Trophoblast cell (in vitro differentiated cells and primary cell): ENCODE measurements around the gene PPT2.

Source experiments
- DNase-seq, 2 donors: peaks; one replicate each; pipeline ENCODE4 v3.0.0-alpha.2; 2016
- H2AFZ ChIP-seq: 2 replicates; pipeline ENCODE4 v1.6.1; 2013; ENCODE audit warnings: low read length, moderate library complexity, mild to moderate bottlenecking; ENCODE audit not compliant: insufficient read depth, poor library complexity
- H2AK5ac ChIP-seq: 2 replicates; pipeline ENCODE4 v1.6.1; 2013; ENCODE audit warnings: mild to moderate bottlenecking, low read length
- H2BK120ac ChIP-seq: 2 replicates; pipeline ENCODE4 v1.6.1; 2013; ENCODE audit warnings: low read length, mild to moderate bottlenecking, moderate library complexity; ENCODE audit not compliant: insufficient read depth, poor library complexity
- H2BK12ac ChIP-seq: 2 replicates; pipeline ENCODE4 v1.6.1; 2013; ENCODE audit warnings: mild to moderate bottlenecking, low read length, moderate library complexity
- H2BK5ac ChIP-seq: 2 replicates; pipeline ENCODE4 v1.6.1; 2013; ENCODE audit warnings: low read length, low read depth, moderate library complexity, mild to moderate bottlenecking; ENCODE audit not compliant: poor library complexity
- H3K14ac ChIP-seq: 2 replicates; pipeline ENCODE4 v1.6.1; 2013; ENCODE audit warnings: mild to moderate bottlenecking, low read length
- H3K18ac ChIP-seq: 2 replicates; pipeline ENCODE4 v1.6.1; 2013; ENCODE audit warnings: mild to moderate bottlenecking, low read length
- H3K23ac ChIP-seq: 2 replicates; pipeline ENCODE4 v1.6.1; 2013; ENCODE audit warnings: low read length
- H3K27ac ChIP-seq: 2 replicates; pipeline ENCODE4 v1.5.1; 2013; ENCODE audit warnings: low read depth, mild to moderate bottlenecking, inconsistent platforms, low read length, moderate library complexity
- H3K27me3 ChIP-seq: 2 replicates; pipeline ENCODE4 v1.6.1; 2013; ENCODE audit warnings: inconsistent platforms, mild to moderate bottlenecking, low read length, moderate library complexity; ENCODE audit not compliant: insufficient read depth
- H3K36me3 ChIP-seq, 2 experiments: 1 replicate in 1 of 2; 2 replicates in 1 of 2; pipeline ENCODE4 v1.6.1; 2013; ENCODE audit warnings: low read length in 2 of 2, mild to moderate bottlenecking in 2 of 2, moderate library complexity in 1 of 2; ENCODE audit not compliant: insufficient read depth in 2 of 2, control insufficient read depth in 1 of 2
- H3K4ac ChIP-seq: 2 replicates; pipeline ENCODE4 v1.6.1; 2013; ENCODE audit warnings: low read depth, mild to moderate bottlenecking, low read length, moderate library complexity
- H3K4me1 ChIP-seq, 2 experiments: 1 replicate in 1 of 2; 2 replicates in 1 of 2; pipeline ENCODE4 v1.6.1; 2013; ENCODE audit warnings: low read length in 2 of 2, mild to moderate bottlenecking in 2 of 2, moderate library complexity in 1 of 2; ENCODE audit not compliant: insufficient read depth in 2 of 2, control insufficient read depth in 1 of 2
- H3K4me2 ChIP-seq: 2 replicates; pipeline ENCODE4 v1.6.1; 2013; ENCODE audit warnings: inconsistent platforms, mild to moderate bottlenecking, low read length, moderate library complexity
- H3K4me3 ChIP-seq: 2 replicates; pipeline ENCODE4 v1.5.1; 2013; ENCODE audit warnings: mild to moderate bottlenecking, low read depth, low read length, inconsistent platforms
- H3K79me1 ChIP-seq: one replicate; pipeline ENCODE4 v1.6.1; 2013; ENCODE audit warnings: low read length
- H3K79me2 ChIP-seq: 2 replicates; pipeline ENCODE4 v1.6.1; 2013; ENCODE audit warnings: low read length, mild to moderate bottlenecking; ENCODE audit not compliant: control insufficient read depth, insufficient read depth, poor library complexity
- H3K9ac ChIP-seq: 2 replicates; pipeline ENCODE4 v1.6.1; 2013; ENCODE audit warnings: mild to moderate bottlenecking, low read length
- H3K9me3 ChIP-seq: 2 replicates; pipeline ENCODE4 v1.6.1; 2013; ENCODE audit warnings: low read depth, mild to moderate bottlenecking, control low read depth, inconsistent platforms, low read length; ENCODE audit not compliant: insufficient read depth
- H4K12ac ChIP-seq: 2 replicates; pipeline ENCODE4 v1.6.1; 2013; ENCODE audit warnings: low read depth, mild to moderate bottlenecking, low read length, moderate library complexity
- H4K8ac ChIP-seq: 2 replicates; pipeline ENCODE4 v1.6.1; 2013; ENCODE audit warnings: low read depth, mild to moderate bottlenecking, low read length, moderate library complexity
- H4K91ac ChIP-seq: one replicate; pipeline ENCODE4 v1.6.1; 2013; ENCODE audit warnings: low read depth, mild to moderate bottlenecking, low read length, moderate library complexity
- WGBS: extraction: QIAGEN DNeasy Blood & Tissue Kit; methylation state at CpG from one replicate; pipeline ENCODE4 v1.1.7; 2013; ENCODE audit warnings: missing lambda C conversion rate; ENCODE audit not compliant: insufficient read length, insufficient coverage; ENCODE audit errors: extremely low coverage; 5-methylcytosine and 5-hydroxymethylcytosine counted together

The PPT2 gene

GRCh38 chr6:32202186-32202585, 48.2 kb downstream of the PPT2 start:
- no peak overlapping the region for H4K8ac ChIP-seq
- H2AFZ ChIP-seq: no peak overlapping the region
- no peak overlapping the region for H3K4ac ChIP-seq
- no peaks in the 10 kb centered on the region for H3K36me3 ChIP-seq
- no peak overlapping the region for H3K27ac ChIP-seq
- H3K18ac ChIP-seq: no peak overlapping the region
- H3K4me1 ChIP-seq: no peaks in the 10 kb centered on the region
- no peak overlapping the region for H2BK12ac ChIP-seq
- DNase-seq: no peak
- WGBS: no CpG with 5 or more reads among the region's 9 CpGs
- no peak overlapping the region for H3K9ac ChIP-seq
- no peak overlapping the region for H3K4me2 ChIP-seq
- no peak overlapping the region for H4K12ac ChIP-seq
- no peaks in the 10 kb centered on the region for H3K79me1 ChIP-seq
- H3K23ac ChIP-seq: no peak overlapping the region
- H3K79me2 ChIP-seq: no peaks in the 10 kb centered on the region
- H2BK120ac ChIP-seq: no peak overlapping the region
- H3K14ac ChIP-seq: no peak overlapping the region
- H2AK5ac ChIP-seq: no peak overlapping the region
- H2BK5ac ChIP-seq: no peak overlapping the region
- no peak overlapping the region for H3K4me3 ChIP-seq
- no peaks in the 10 kb centered on the region for H3K9me3 ChIP-seq
- no peak overlapping the region for H4K91ac ChIP-seq
- no peaks in the 10 kb centered on the region for H3K27me3 ChIP-seq

DNA sequence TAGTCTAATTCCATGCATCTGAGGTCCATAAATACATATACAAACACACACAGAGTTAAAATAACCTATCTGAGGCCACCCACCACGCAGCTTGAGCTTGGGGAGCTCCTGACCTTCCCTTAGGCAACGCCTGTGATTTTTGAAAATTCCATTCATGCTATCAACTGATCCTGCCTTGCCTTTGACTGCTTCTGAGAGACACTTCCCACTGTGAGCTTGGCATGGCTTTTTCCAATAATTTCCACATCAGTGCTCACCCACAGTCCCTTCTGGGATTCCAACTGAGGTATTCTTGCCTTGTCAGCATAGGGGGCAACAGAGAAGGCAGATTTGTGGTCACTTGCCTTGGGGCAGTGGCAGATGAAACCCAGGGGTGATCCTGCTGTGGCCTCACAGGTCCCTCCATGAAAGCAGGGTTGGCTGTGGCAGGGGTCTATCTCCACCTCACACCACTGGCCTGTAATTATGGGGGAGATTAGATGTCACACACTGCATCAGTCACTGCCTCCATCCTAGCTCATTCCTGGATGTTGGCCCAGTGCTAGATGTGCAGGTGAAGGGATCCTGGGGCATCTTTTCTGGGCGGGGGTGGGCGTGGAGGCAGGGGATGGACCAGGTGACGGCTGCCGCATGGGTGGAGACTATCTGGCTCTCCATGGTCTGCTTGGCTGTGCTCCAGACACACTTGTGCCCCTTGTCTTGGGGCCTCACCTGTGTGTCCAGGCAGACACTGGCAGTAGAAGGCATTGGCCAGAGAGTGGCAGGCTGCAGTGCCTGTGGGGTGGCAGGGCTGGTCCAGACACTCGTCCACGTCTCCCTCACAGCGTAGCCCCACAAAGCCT, 49.7 kb downstream of the PPT2 start:
- Histone ChIP-seq H3K79me1 (no peaks in the 10 kb centered on the region), H3K4me3 (no peak overlapping the region), H3K27ac (no peak overlapping the region), H3K9ac (no peak overlapping the region), H3K4me2 (no peak overlapping the region), H3K14ac (no peak overlapping the region), H3K36me3 (no peaks in the 10 kb centered on the region), H3K4ac (no peak overlapping the region), H3K79me2 (no peaks in the 10 kb centered on the region), H3K4me1 (no peaks in the 10 kb centered on the region), H2AK5ac (no peak overlapping the region), H3K23ac (no peak overlapping the region), H2BK5ac (no peak overlapping the region), H2AFZ (no peak overlapping the region), H4K91ac (no peak overlapping the region), H3K9me3 (no peaks in the 10 kb centered on the region), H3K27me3 (no peaks in the 10 kb centered on the region), H4K8ac (no peak overlapping the region), H2BK12ac (no peak overlapping the region), H4K12ac (no peak overlapping the region), H2BK120ac (no peak overlapping the region), H3K18ac (no peak overlapping the region)
- DNase-seq: no peak
- no CpG with 5 or more reads among the region's 9 CpGs for WGBS

- H2BK12ac ChIP-seq: no peak overlapping the region
- H3K9me3 ChIP-seq: no peaks in the 10 kb centered on the region
- no CpG with 5 or more reads among the region's 3 CpGs for WGBS
- H3K79me2 ChIP-seq: no peaks in the 10 kb centered on the region
- H3K14ac ChIP-seq: no peak overlapping the region
- H3K79me1 ChIP-seq: no peaks in the 10 kb centered on the region
- H3K4me3 ChIP-seq: no peak overlapping the region
- H2BK120ac ChIP-seq: no peak overlapping the region
- H3K18ac ChIP-seq: no peak overlapping the region
- no peak overlapping the region for H4K12ac ChIP-seq
- H3K4me2 ChIP-seq: no peak overlapping the region
- no peak overlapping the region for H4K91ac ChIP-seq
- H3K36me3 ChIP-seq: no peaks in the 10 kb centered on the region
- no peak overlapping the region for H4K8ac ChIP-seq
- no peak for DNase-seq
- H2AK5ac ChIP-seq: no peak overlapping the region
- H3K27ac ChIP-seq: no peak overlapping the region
- H3K4me1 ChIP-seq: no peaks in the 10 kb centered on the region
- no peak overlapping the region for H3K23ac ChIP-seq
- H3K4ac ChIP-seq: no peak overlapping the region
- no peak overlapping the region for H2BK5ac ChIP-seq
- no peaks in the 10 kb centered on the region for H3K27me3 ChIP-seq
- no peak overlapping the region for H2AFZ ChIP-seq
- no peak overlapping the region for H3K9ac ChIP-seq
Measured at GRCh38 chr6:32204268-32204715, 50.4 kb downstream of the PPT2 start.

GRCh38 chr6:32208996-32209395, 55.1 kb downstream of the PPT2 start:
- Histone ChIP-seq H4K8ac (no peak overlapping the region), H3K79me2 (no peaks in the 10 kb centered on the region), H2AFZ (no peak overlapping the region), H2BK12ac (no peak overlapping the region), H3K36me3 (no peaks in the 10 kb centered on the region), H3K23ac (no peak overlapping the region), H2BK120ac (no peak overlapping the region), H2BK5ac (no peak overlapping the region), H3K14ac (no peak overlapping the region), H3K9me3 (no peaks in the 10 kb centered on the region), H2AK5ac (no peak overlapping the region), H3K4me3 (no peak overlapping the region), H3K18ac (no peak overlapping the region), H3K27me3 (no peaks in the 10 kb centered on the region), H3K4me1 (no peaks in the 10 kb centered on the region), H3K79me1 (no peaks in the 10 kb centered on the region), H3K9ac (no peak overlapping the region), H4K12ac (no peak overlapping the region), H3K27ac (no peak overlapping the region), H4K91ac (no peak overlapping the region), H3K4me2 (no peak overlapping the region), H3K4ac (no peak overlapping the region)
- DNase-seq: no peak
- WGBS: no CpG with 5 or more reads among the region's 1 CpG
